HL-60 (cell line): ENCODE results near the gene HECW1.

Experiments used
- DNase-seq, 2 experiments: peaks; one replicate each; pipeline ENCODE4 v3.0.0-alpha.2; 2010 to 2020; ENCODE audit warnings: low read depth in 1 of 2, low spot score in 1 of 2
- H3K27ac ChIP-seq: fragments of 250-450 bp; sonication (Bioruptor Pico); replicated peaks from 2 replicates; pipeline ENCODE4 v1.5.1; 2020; ENCODE audit warnings: mild to moderate bottlenecking, moderate library complexity
- H3K27me3 ChIP-seq: fragments of 250-450 bp; sonication (Bioruptor Pico); 2 replicates; pipeline ENCODE4 v1.5.1; 2021; ENCODE audit warnings: mild to moderate bottlenecking, moderate library complexity; ENCODE audit not compliant: insufficient read depth, poor library complexity, severe bottlenecking
- H3K4me3 ChIP-seq: replicated peaks from 2 replicates; pipeline ENCODE4 v1.5.1; 2011; ENCODE audit warnings: mild to moderate bottlenecking, control low read depth, low read length; ENCODE audit not compliant: insufficient read depth
- CTCF ChIP-seq: IDR thresholded peaks from one replicate; pipeline ENCODE4 v1.5.1; 2011; ENCODE audit warnings: low read length, control low read depth, inconsistent platforms; ENCODE audit not compliant: insufficient read depth
- GABPA ChIP-seq: IDR thresholded peaks from 2 replicates; pipeline ENCODE4 v1.6.1; 2012; ENCODE audit warnings: low read depth
- POLR2AphosphoS5 ChIP-seq: IDR thresholded peaks from 2 replicates; pipeline ENCODE4 v1.6.1; 2012; ENCODE audit warnings: low read depth
- SPI1 ChIP-seq: IDR thresholded peaks from 2 replicates; pipeline ENCODE4 v1.6.1; 2012; ENCODE audit warnings: low read depth, mild to moderate bottlenecking, borderline replicate concordance
- TF ChIP-seq, protein P1 (sequence below): IDR thresholded peaks from 2 replicates; pipeline ENCODE4 v1.6.1; 2012; ENCODE audit warnings: low read depth; ENCODE audit not compliant: insufficient replicate concordance

Gene HECW1

GRCh38 chr7:43433639-43434038, 321.2 kb downstream of the HECW1 start:
- Histone ChIP-seq H3K27me3 (no peaks in the 10 kb centered on the region), H3K4me3 (no peak overlapping the region), H3K27ac (no peak overlapping the region)
- no peak for DNase-seq
- TF ChIP-seq, protein P1, sequence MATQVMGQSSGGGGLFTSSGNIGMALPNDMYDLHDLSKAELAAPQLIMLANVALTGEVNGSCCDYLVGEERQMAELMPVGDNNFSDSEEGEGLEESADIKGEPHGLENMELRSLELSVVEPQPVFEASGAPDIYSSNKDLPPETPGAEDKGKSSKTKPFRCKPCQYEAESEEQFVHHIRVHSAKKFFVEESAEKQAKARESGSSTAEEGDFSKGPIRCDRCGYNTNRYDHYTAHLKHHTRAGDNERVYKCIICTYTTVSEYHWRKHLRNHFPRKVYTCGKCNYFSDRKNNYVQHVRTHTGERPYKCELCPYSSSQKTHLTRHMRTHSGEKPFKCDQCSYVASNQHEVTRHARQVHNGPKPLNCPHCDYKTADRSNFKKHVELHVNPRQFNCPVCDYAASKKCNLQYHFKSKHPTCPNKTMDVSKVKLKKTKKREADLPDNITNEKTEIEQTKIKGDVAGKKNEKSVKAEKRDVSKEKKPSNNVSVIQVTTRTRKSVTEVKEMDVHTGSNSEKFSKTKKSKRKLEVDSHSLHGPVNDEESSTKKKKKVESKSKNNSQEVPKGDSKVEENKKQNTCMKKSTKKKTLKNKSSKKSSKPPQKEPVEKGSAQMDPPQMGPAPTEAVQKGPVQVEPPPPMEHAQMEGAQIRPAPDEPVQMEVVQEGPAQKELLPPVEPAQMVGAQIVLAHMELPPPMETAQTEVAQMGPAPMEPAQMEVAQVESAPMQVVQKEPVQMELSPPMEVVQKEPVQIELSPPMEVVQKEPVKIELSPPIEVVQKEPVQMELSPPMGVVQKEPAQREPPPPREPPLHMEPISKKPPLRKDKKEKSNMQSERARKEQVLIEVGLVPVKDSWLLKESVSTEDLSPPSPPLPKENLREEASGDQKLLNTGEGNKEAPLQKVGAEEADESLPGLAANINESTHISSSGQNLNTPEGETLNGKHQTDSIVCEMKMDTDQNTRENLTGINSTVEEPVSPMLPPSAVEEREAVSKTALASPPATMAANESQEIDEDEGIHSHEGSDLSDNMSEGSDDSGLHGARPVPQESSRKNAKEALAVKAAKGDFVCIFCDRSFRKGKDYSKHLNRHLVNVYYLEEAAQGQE = no peak
- TF ChIP-seq GABPA (no peak), POLR2AphosphoS5 (no peak), CTCF (no peak), SPI1 (no peak)

DNA sequence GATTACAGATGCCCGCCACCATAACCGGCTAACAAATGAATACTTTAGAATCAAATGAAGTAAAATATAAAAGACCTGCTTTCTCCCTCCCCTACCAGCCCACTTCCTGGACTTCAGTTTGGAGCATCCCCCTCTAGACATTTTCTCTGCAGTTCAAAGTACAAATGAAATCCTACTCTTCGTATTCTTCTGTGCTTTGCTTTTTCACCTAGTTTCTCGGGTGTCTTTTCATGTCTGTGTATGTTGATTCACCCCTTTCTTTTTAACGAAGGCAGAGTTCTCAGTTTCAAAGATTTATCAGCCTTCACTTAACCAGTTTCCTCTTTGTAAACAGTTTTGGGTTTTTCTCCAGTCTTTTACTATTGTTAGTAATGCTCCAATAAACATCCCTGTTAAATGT, 324.6 kb downstream of the HECW1 start:
- no peaks in the 10 kb centered on the region for H3K27me3 ChIP-seq
- TF ChIP-seq, protein P1 = no peak
- TF ChIP-seq POLR2AphosphoS5 (no peak), SPI1 (no peak), GABPA (no peak), CTCF (no peak)
- no peak overlapping the region for H3K4me3 ChIP-seq
- no peak overlapping the region for H3K27ac ChIP-seq
- DNase-seq = no peak

DNA sequence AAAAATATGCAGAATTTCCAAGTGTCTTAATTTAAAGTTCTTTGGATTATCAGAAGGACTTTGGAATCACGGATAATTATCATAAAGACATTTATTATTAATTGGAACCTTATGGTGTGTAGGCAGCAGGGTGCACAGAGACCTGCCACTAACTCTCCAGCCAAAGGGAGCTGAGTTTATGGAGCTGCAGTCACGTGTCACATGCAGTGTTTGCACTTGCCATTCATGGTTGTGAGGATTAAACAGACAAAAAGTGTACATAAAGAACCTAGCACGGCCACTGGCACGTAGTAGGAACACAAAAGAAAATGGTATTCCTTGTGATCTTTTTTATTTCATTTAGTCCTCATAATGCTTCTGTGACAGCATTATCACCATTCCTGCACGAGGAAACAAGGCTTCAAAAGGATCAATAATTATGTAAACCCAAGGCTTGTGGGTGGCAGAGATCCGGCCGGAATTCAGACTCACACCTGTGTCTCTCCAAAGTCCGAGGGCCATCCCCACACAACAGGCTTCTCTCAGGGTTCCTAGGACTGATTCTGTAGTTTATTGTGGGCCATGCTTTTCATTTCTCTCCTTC, 326.5 kb downstream of the HECW1 start:
- no peak overlapping the region for H3K4me3 ChIP-seq
- no peak for DNase-seq

More for the DNA sequence above, 326.5 kb downstream of the HECW1 start:
- H3K27me3 ChIP-seq = no peaks in the 10 kb centered on the region
- TF ChIP-seq CTCF = no peak
- no peak for TF ChIP-seq SPI1
- no peak for TF ChIP-seq GABPA
- TF ChIP-seq, protein P1 = no peak
- TF ChIP-seq POLR2AphosphoS5 = no peak
- H3K27ac ChIP-seq = no peak overlapping the region
